Measurements from ENCODE around the gene CACNA2D1.

CACNA2D1 gene

GRCh38 chr7:82450759-82451158 lies 7.2 kb upstream of the CACNA2D1 start:
- Histone ChIP-seq H3K27ac (ENCODE audit: insufficient read depth, low read depth, low read length, poor library complexity, severe bottlenecking) (no peak overlapping the region), H3K4me3 (ENCODE audit: insufficient read depth, low read depth, low read length) (no peak overlapping the region), H3K9me3 (ENCODE audit: control insufficient read depth, low read length) (no peaks in the 10 kb centered on the region), H3K27me3 (ENCODE audit: control insufficient read depth, insufficient read depth, low read length, poor library complexity, severe bottlenecking) (no peaks in the 10 kb centered on the region), H3K36me3 (ENCODE audit: control insufficient read depth, insufficient read depth, low read length) (no peaks in the 10 kb centered on the region), H3K4me1 (ENCODE audit: control insufficient read depth, insufficient read depth, low read length) (no peaks in the 10 kb centered on the region)
- 78 to 90% methylated on average over 6 to 7 of the region's 7 CpGs for WGBS, 2 experiments

GRCh38 chr7:82449910-82450309 lies 6.3 kb upstream of the CACNA2D1 start:
- Histone ChIP-seq H3K27ac (ENCODE audit: insufficient read depth, low read depth, low read length, poor library complexity, severe bottlenecking) (no peak overlapping the region), H3K4me1 (ENCODE audit: control insufficient read depth, insufficient read depth, low read length) (peaks cover 6% of the 10 kb centered on the region), H3K9me3 (ENCODE audit: control insufficient read depth, low read length) (no peaks in the 10 kb centered on the region), H3K27me3 (ENCODE audit: control insufficient read depth, insufficient read depth, low read length, poor library complexity, severe bottlenecking) (no peaks in the 10 kb centered on the region), H3K4me3 (ENCODE audit: insufficient read depth, low read depth, low read length) (no peak overlapping the region), H3K36me3 (ENCODE audit: control insufficient read depth, insufficient read depth, low read length) (no peaks in the 10 kb centered on the region)
- WGBS, 2 experiments: 83 to 92% methylated on average over 1 to 2 of the region's 2 CpGs

- Histone ChIP-seq H3K4me3 (ENCODE audit: insufficient read depth, low read depth, low read length) (no peak overlapping the region), H3K27ac (ENCODE audit: insufficient read depth, low read depth, low read length, poor library complexity, severe bottlenecking) (no peak overlapping the region), H3K9me3 (ENCODE audit: control insufficient read depth, low read length) (no peaks in the 10 kb centered on the region), H3K4me1 (ENCODE audit: control insufficient read depth, insufficient read depth, low read length) (peaks cover 14% of the 10 kb centered on the region), H3K27me3 (ENCODE audit: control insufficient read depth, insufficient read depth, low read length, poor library complexity, severe bottlenecking) (peaks cover 21% of the 10 kb centered on the region), H3K36me3 (ENCODE audit: control insufficient read depth, insufficient read depth, low read length) (no peaks in the 10 kb centered on the region)
Observed at GRCh38 chr7:82446897-82447296, 3.3 kb upstream of the CACNA2D1 start.

- Histone ChIP-seq H3K36me3 (ENCODE audit: control insufficient read depth, insufficient read depth, low read length) (no peaks in the 10 kb centered on the region), H3K27me3 (ENCODE audit: control insufficient read depth, insufficient read depth, low read length, poor library complexity, severe bottlenecking) (peaks cover 33% of the 10 kb centered on the region), H3K4me3 (ENCODE audit: insufficient read depth, low read depth, low read length) (no peak overlapping the region), H3K9me3 (ENCODE audit: control insufficient read depth, low read length) (no peaks in the 10 kb centered on the region), H3K4me1 (ENCODE audit: control insufficient read depth, insufficient read depth, low read length) (peaks cover 14% of the 10 kb centered on the region), H3K27ac (ENCODE audit: insufficient read depth, low read depth, low read length, poor library complexity, severe bottlenecking) (no peak overlapping the region)
- WGBS, 2 experiments: 11 to 19% methylated on average over 2 to 3 of the region's 3 CpGs
Observed at GRCh38 chr7:82445271-82445670, 1.7 kb upstream of the CACNA2D1 start.

- peaks cover 14% of the 10 kb centered on the region for H3K4me1 ChIP-seq (ENCODE audit: control insufficient read depth, insufficient read depth, low read length)
- 2 to 3% methylated on average over 22 of the region's 22 CpGs for WGBS, 2 experiments
- H3K9me3 ChIP-seq (ENCODE audit: control insufficient read depth, low read length): no peaks in the 10 kb centered on the region
- H3K36me3 ChIP-seq (ENCODE audit: control insufficient read depth, insufficient read depth, low read length): no peaks in the 10 kb centered on the region
- H3K27me3 ChIP-seq (ENCODE audit: control insufficient read depth, insufficient read depth, low read length, poor library complexity, severe bottlenecking): peaks cover 33% of the 10 kb centered on the region
- peak overlapping the region; percentile 76 for H3K4me3 ChIP-seq (ENCODE audit: insufficient read depth, low read depth, low read length)
- H3K27ac ChIP-seq (ENCODE audit: insufficient read depth, low read depth, low read length, poor library complexity, severe bottlenecking): peak overlapping the region; percentile 36
Observed at GRCh38 chr7:82444220-82444909, 788 bp upstream of the CACNA2D1 start.

- H3K27ac ChIP-seq (ENCODE audit: insufficient read depth, low read depth, low read length, poor library complexity, severe bottlenecking): peak overlapping the region; percentile 48
- peak overlapping the region; percentile 76 for H3K4me3 ChIP-seq (ENCODE audit: insufficient read depth, low read depth, low read length)
- H3K27me3 ChIP-seq (ENCODE audit: control insufficient read depth, insufficient read depth, low read length, poor library complexity, severe bottlenecking): peaks cover 33% of the 10 kb centered on the region
- no peaks in the 10 kb centered on the region for H3K9me3 ChIP-seq (ENCODE audit: control insufficient read depth, low read length)
- H3K36me3 ChIP-seq (ENCODE audit: control insufficient read depth, insufficient read depth, low read length): no peaks in the 10 kb centered on the region
- WGBS, 2 experiments: 0% methylated on average over 64 of the region's 64 CpGs
- peaks cover 14% of the 10 kb centered on the region for H3K4me1 ChIP-seq (ENCODE audit: control insufficient read depth, insufficient read depth, low read length)
Observed at GRCh38 chr7:82443036-82443546, 486 bp downstream of the CACNA2D1 start.

GRCh38 chr7:82442492-82443035 lies 1.0 kb downstream of the CACNA2D1 start:
- 0% methylated on average over 22 of the region's 22 CpGs for WGBS, 2 experiments
- Histone ChIP-seq H3K9me3 (ENCODE audit: control insufficient read depth, low read length) (no peaks in the 10 kb centered on the region), H3K4me3 (ENCODE audit: insufficient read depth, low read depth, low read length) (peak overlapping the region; percentile 76), H3K27ac (ENCODE audit: insufficient read depth, low read depth, low read length, poor library complexity, severe bottlenecking) (no peak overlapping the region), H3K27me3 (ENCODE audit: control insufficient read depth, insufficient read depth, low read length, poor library complexity, severe bottlenecking) (peaks cover 33% of the 10 kb centered on the region), H3K36me3 (ENCODE audit: control insufficient read depth, insufficient read depth, low read length) (no peaks in the 10 kb centered on the region), H3K4me1 (ENCODE audit: control insufficient read depth, insufficient read depth, low read length) (peaks cover 14% of the 10 kb centered on the region)

- Histone ChIP-seq H3K27ac (ENCODE audit: insufficient read depth, low read depth, low read length, poor library complexity, severe bottlenecking) (no peak overlapping the region), H3K36me3 (ENCODE audit: control insufficient read depth, insufficient read depth, low read length) (no peaks in the 10 kb centered on the region), H3K27me3 (ENCODE audit: control insufficient read depth, insufficient read depth, low read length, poor library complexity, severe bottlenecking) (peaks cover 33% of the 10 kb centered on the region), H3K4me1 (ENCODE audit: control insufficient read depth, insufficient read depth, low read length) (peaks cover 14% of the 10 kb centered on the region), H3K9me3 (ENCODE audit: control insufficient read depth, low read length) (no peaks in the 10 kb centered on the region), H3K4me3 (ENCODE audit: insufficient read depth, low read depth, low read length) (peak overlapping the region; percentile 76)
- WGBS, 2 experiments: 5 to 10% methylated on average over 4 to 9 of the region's 9 CpGs
Observed at GRCh38 chr7:82441669-82442478, 1.7 kb downstream of the CACNA2D1 start.

- Histone ChIP-seq H3K27me3 (ENCODE audit: control insufficient read depth, insufficient read depth, low read length, poor library complexity, severe bottlenecking) (peaks cover 25% of the 10 kb centered on the region), H3K4me3 (ENCODE audit: insufficient read depth, low read depth, low read length) (no peak overlapping the region), H3K9me3 (ENCODE audit: control insufficient read depth, low read length) (no peaks in the 10 kb centered on the region), H3K36me3 (ENCODE audit: control insufficient read depth, insufficient read depth, low read length) (no peaks in the 10 kb centered on the region), H3K27ac (ENCODE audit: insufficient read depth, low read depth, low read length, poor library complexity, severe bottlenecking) (no peak overlapping the region), H3K4me1 (ENCODE audit: control insufficient read depth, insufficient read depth, low read length) (no peaks in the 10 kb centered on the region)
- 82 to 85% methylated on average over 4 to 5 of the region's 5 CpGs for WGBS, 2 experiments
Observed at GRCh38 chr7:82438521-82438920, 5.1 kb downstream of the CACNA2D1 start.

- Histone ChIP-seq H3K4me1 (ENCODE audit: control insufficient read depth, insufficient read depth, low read length) (no peaks in the 10 kb centered on the region), H3K27me3 (ENCODE audit: control insufficient read depth, insufficient read depth, low read length, poor library complexity, severe bottlenecking) (peaks cover under 1% of the 10 kb centered on the region), H3K9me3 (ENCODE audit: control insufficient read depth, low read length) (no peaks in the 10 kb centered on the region), H3K36me3 (ENCODE audit: control insufficient read depth, insufficient read depth, low read length) (no peaks in the 10 kb centered on the region), H3K27ac (ENCODE audit: insufficient read depth, low read depth, low read length, poor library complexity, severe bottlenecking) (no peak overlapping the region), H3K4me3 (ENCODE audit: insufficient read depth, low read depth, low read length) (no peak overlapping the region)
- WGBS, 2 experiments: 93 to 94% methylated on average over 2 to 3 of the region's 5 CpGs
Observed at GRCh38 chr7:82435769-82436168, 7.8 kb downstream of the CACNA2D1 start.
